H1 (cell line): ENCODE results near the gene PDZK1IP1. TPM values are rescaled to one million over a fixed set of nuclear protein-coding genes. Genes with fewer than 3 reads are reported as not detected.

Experiments
- polyA plus RNA-seq, 7 experiments: library from polyadenylated mRNA; depleted of rRNA in 3 of 7; stranded (reverse) in 5 of 7; unstranded in 2 of 7; fragments of >200 nt in 5 of 7; fragments of 200-250 nt in 2 of 7; gene quantifications; 1 replicate in 5 of 7; 2 replicates in 1 of 7; 4 replicates in 1 of 7; pipeline versions ENCODE4 v1.2.1 to v1.2.3, GENCODE V29; 2011 to 2013; ENCODE audit warnings: missing spikeins in 2 of 7, mixed read lengths in 2 of 7
- total RNA-seq: library from RNA; stranded (reverse); fragmentation: NEBNext Ultra II Directional; extraction: Animal tissue kit (Norgen Biotek cat#: 25700); gene quantifications from 2 replicates; pipeline ENCODE4 v1.2.1, GENCODE V29; 2021

The PDZK1IP1 gene
- total and polyA plus RNA-seq, 2 of the 8 experiments (the other 6 are each of a cell fraction or from before 2014, with no cell fraction given), result 0.17 TPM; not detected in 1

Other genes starting within 250 kb of the PDZK1IP1 start
- gene CYP4A11, start 248.6 kb downstream of the PDZK1IP1 start, total RNA-seq, result not detected in 2 replicates
- gene CYP4A11, start 248.6 kb downstream of the PDZK1IP1 start, polyA plus RNA-seq (2011; rRNA removed), result 0.08 TPM in 1 of 2 replicates, not detected in the other
- gene CYP4X1, start 166.4 kb downstream of the PDZK1IP1 start, total RNA-seq, result 1.3 and 1.4 TPM in 2 replicates
- gene CYP4X1, start 166.4 kb downstream of the PDZK1IP1 start, polyA plus RNA-seq (2011; rRNA removed), result 2.0 and 3.5 TPM in 2 replicates
- not detected in 2 replicates for gene CYP4Z1, start 122.8 kb downstream of the PDZK1IP1 start, total RNA-seq
- gene CYP4Z1, start 122.8 kb downstream of the PDZK1IP1 start, polyA plus RNA-seq (2011; rRNA removed), result not detected in 2 replicates
- not detected in 2 replicates for gene CYP4A22, start 52.6 kb downstream of the PDZK1IP1 start, total RNA-seq
- 0.03 TPM in 1 of 2 replicates, not detected in the other for gene CYP4A22, start 52.6 kb downstream of the PDZK1IP1 start, polyA plus RNA-seq (2011; rRNA removed)
- 0.15 TPM in 1 of 2 replicates, not detected in the other for gene TAL1, start 42.2 kb upstream of the PDZK1IP1 start, total RNA-seq
- gene TAL1, start 42.2 kb upstream of the PDZK1IP1 start, polyA plus RNA-seq (2011; rRNA removed), result 0.06 and 0.09 TPM in 2 replicates
- 25.1 and 26.5 TPM in 2 replicates for gene STIL, start 124.1 kb upstream of the PDZK1IP1 start, total RNA-seq
- gene STIL, start 124.1 kb upstream of the PDZK1IP1 start, polyA plus RNA-seq (2011; rRNA removed), result 7.7 and 13.6 TPM in 2 replicates
- gene CMPK1, start 143.8 kb upstream of the PDZK1IP1 start, total RNA-seq, result 34.3 and 36.9 TPM in 2 replicates
- 2.7 and 6.0 TPM in 2 replicates for gene CMPK1, start 143.8 kb upstream of the PDZK1IP1 start, polyA plus RNA-seq (2011; rRNA removed)
- 0.27 TPM in 1 of 2 replicates, not detected in the other for gene FOXE3, start 226.2 kb upstream of the PDZK1IP1 start, total RNA-seq
- gene FOXE3, start 226.2 kb upstream of the PDZK1IP1 start, polyA plus RNA-seq (2011; rRNA removed), result 0.18 and 0.22 TPM in 2 replicates
- gene FOXD2, start 248.0 kb upstream of the PDZK1IP1 start, total RNA-seq, result not detected in 2 replicates
- not detected in 2 replicates for gene FOXD2, start 248.0 kb upstream of the PDZK1IP1 start, polyA plus RNA-seq (2011; rRNA removed)